Transverse colon (tissue), 4 donors: ENCODE data around the gene RHBDD3. TPM values are rescaled to one million over a fixed set of nuclear protein-coding genes. Genes with fewer than 3 reads are reported as not detected.

Experiments used
- DNase-seq: peaks from one replicate; pipeline ENCODE4 v3.0.0-alpha.2; 2019
- H3K27ac ChIP-seq, 4 donors: fragments of 200-600 bp; sonication (generic); 2 replicates each; pipeline ENCODE4 v1.5.1; 2016 to 2018; ENCODE audit warnings: inconsistent platforms in 4 of 4
- H3K27me3 ChIP-seq: fragments of 200-600 bp; sonication (generic); 2 replicates; pipeline ENCODE4 v1.5.1; 2017; ENCODE audit warnings: inconsistent platforms
- H3K36me3 ChIP-seq, 4 donors: fragments of 200-600 bp; sonication (generic); 2 replicates each; pipeline ENCODE4 v1.5.1; 2017 to 2019; ENCODE audit warnings: inconsistent platforms in 4 of 4
- H3K4me1 ChIP-seq, 4 donors: fragments of 200-600 bp; sonication (generic); 2 replicates each; pipeline ENCODE4 v1.5.1; 2017 to 2020; ENCODE audit warnings: inconsistent platforms in 4 of 4
- H3K4me3 ChIP-seq, 4 donors: fragments of 200-600 bp; sonication (generic); 1 replicate in 1 of 4; 2 replicates in 3 of 4; pipeline versions ENCODE4 v1.5.1 to v1.6.1; 2017 to 2019; ENCODE audit warnings: inconsistent platforms in 4 of 4
- H3K9me3 ChIP-seq, 2 donors: fragments of 200-600 bp; sonication (generic); 2 replicates each; pipeline ENCODE4 v1.5.1; 2017 to 2019; ENCODE audit warnings: inconsistent platforms in 2 of 2
- EP300 ChIP-seq: sonication (generic); formaldehyde crosslinking; IDR thresholded peaks from one replicate; pipeline ENCODE4 v1.6.1; 2017; ENCODE audit warnings: antibody characterized with exemption, low read depth
- POLR2A ChIP-seq: fragments of 450-650 bp; IDR thresholded peaks from one replicate; pipeline ENCODE4 v1.6.1; 2016; ENCODE audit warnings: antibody characterized with exemption, mild to moderate bottlenecking, moderate library complexity
- POLR2AphosphoS5 ChIP-seq, 3 donors: sonication (generic); formaldehyde crosslinking; IDR thresholded peaks; one replicate each; pipeline ENCODE4 v1.6.1; 2016; ENCODE audit warnings: antibody characterized with exemption in 3 of 3
- WGBS, 2 donors: methylation state at CpG; one replicate each; pipeline ENCODE4 v1.1.5; 2018; ENCODE audit warnings: low coverage in 1 of 2; 5-methylcytosine and 5-hydroxymethylcytosine counted together
- in situ Hi-C, 4 donors: fragments of 200-750 bp; cut with MboI; loops; one replicate each; pipeline versions ENCODE4 v1.15.0 to v1.15.1; 2017; ENCODE audit warnings: low sequenced_read_pairs in 3 of 4, low pct_ligation_motif_present in 1 of 4, low pct_unique_long_range_greater_than_20kb in 1 of 4
- intact Hi-C: fragments of 100-400 bp; cut with DNase I; formaldehyde crosslinking; loops from one replicate; pipeline ENCODE4 v1.15.1; 2023; ENCODE audit warnings: low total_unique reads
- total RNA-seq, 4 donors: library from RNA; depleted of rRNA; stranded (reverse); fragments of >200 nt; gene quantifications; one replicate each; pipeline ENCODE4 v1.1.0, GENCODE V29; 2016
- TF ChIP-seq, protein P1 (sequence below), 5 experiments: fragments of 200-600 bp in 3 of 5; fragments of 450-650 bp in 2 of 5; sonication (generic) in 3 of 5; IDR thresholded peaks; 1 replicate in 2 of 5; 2 replicates in 3 of 5; pipeline ENCODE4 v1.5.1; 2016 to 2017; ENCODE audit warnings: antibody characterized with exemption in 5 of 5, inconsistent platforms in 3 of 5, mild to moderate bottlenecking in 2 of 5, moderate library complexity in 1 of 5

RHBDD3 gene
- total RNA-seq, 4 donors from 2014 or later: 20.9 to 131 (median 31.5) TPM

DNA sequence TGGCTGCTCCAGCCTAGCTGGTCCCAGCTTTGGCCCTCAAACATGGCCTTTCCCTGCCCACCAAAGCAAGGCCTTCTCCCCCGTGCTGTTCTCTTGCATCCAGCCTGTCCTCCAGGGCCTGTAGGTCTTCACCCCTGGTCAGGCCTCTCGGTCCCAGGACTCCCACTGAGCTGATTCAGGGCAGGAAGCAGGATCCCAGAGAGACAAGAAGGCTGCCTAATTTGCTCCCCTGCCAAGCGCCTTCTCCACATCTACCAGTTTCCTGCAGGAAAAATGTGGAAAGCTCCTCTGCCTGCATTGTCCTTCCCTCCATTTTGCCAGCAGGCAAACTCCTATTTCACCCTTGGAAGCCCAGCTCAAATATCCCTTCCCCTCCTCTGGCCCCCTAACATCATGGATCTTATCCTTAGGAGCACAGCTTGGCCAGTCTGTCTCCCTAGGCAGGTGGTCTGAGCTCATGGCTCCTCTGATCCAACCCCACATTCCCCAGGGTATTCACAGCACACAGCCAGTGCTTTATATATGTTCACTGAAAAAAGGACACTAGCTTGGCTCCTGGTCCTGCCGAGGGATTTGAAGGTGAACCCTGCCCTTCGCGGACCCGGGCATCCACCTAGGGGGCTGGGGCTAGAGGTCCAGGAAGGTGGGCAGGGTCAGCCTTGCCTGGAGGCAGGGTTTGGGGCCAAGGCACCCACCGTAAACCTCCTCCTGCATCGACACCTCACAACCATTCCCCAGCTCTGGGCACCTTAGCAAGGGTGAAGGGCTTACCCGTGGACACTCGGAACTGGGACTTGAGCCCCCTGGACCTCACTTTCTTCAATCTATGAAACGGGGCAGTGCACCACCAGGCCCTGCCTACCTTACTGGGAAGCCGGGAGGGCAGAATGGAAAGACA is 968 bp downstream of the RHBDD3 start:
- in situ Hi-C loops: no loop called here
- intact Hi-C loops: no loop called here
- Histone ChIP-seq H3K4me3 (peak overlapping the region; percentile 84 to 97 (median 90)), H3K27me3 (no peaks in the 10 kb centered on the region), H3K27ac (peak overlapping the region; percentile 97 to 100 (median 100)), H3K4me1 (peaks cover 18 to 43% (median 39%) of the 10 kb centered on the region in 4 donors), H3K36me3 (no peaks in the 10 kb centered on the region), H3K9me3 (no peaks in the 10 kb centered on the region)
- DNase-seq: no peak
- 23% methylated on average over 13 of the region's 13 CpGs; no CpG with 5 or more reads in 1 of the 2 donors for WGBS, 2 donors
- TF ChIP-seq POLR2A: no peak
- TF ChIP-seq POLR2AphosphoS5 (IDR thresholded peaks at IDR 0.05): no peak
- TF ChIP-seq, protein P1, sequence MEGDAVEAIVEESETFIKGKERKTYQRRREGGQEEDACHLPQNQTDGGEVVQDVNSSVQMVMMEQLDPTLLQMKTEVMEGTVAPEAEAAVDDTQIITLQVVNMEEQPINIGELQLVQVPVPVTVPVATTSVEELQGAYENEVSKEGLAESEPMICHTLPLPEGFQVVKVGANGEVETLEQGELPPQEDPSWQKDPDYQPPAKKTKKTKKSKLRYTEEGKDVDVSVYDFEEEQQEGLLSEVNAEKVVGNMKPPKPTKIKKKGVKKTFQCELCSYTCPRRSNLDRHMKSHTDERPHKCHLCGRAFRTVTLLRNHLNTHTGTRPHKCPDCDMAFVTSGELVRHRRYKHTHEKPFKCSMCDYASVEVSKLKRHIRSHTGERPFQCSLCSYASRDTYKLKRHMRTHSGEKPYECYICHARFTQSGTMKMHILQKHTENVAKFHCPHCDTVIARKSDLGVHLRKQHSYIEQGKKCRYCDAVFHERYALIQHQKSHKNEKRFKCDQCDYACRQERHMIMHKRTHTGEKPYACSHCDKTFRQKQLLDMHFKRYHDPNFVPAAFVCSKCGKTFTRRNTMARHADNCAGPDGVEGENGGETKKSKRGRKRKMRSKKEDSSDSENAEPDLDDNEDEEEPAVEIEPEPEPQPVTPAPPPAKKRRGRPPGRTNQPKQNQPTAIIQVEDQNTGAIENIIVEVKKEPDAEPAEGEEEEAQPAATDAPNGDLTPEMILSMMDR (IDR thresholded peaks at IDR 0.05): no peak
- no peak for TF ChIP-seq EP300

DNA sequence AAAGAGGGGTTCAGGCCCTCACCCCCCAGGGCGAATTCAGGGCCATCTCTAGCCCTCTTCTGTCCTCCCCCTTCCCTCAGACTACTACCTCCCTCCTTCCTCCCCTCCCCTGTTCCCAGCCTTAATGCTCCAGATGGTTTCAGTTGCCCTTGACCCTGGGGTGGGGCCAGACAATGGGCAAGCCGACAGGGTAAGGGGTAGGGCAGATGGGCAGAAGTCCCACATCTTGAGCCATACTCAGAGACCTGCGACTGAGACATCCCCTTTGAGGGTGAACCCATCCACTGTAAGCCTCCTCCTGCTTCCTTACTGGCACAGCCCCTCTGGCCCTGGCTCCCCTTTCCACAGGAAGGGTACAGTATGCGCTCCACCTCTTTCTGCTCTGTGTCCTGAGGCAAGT is 1.9 kb downstream of the RHBDD3 start:
- no peak overlapping the region for H3K4me3 ChIP-seq
- in situ Hi-C loops: no loop called here
- no peak for DNase-seq
- no peaks in the 10 kb centered on the region for H3K9me3 ChIP-seq
- no peak overlapping the region for H3K27ac ChIP-seq
- H3K27me3 ChIP-seq: no peaks in the 10 kb centered on the region
- whole genome bisulfite sequencing, 2 donors: 58 to 83% methylated on average over 1 to 4 of the region's 4 CpGs
- intact Hi-C loops: no loop called here
- TF ChIP-seq, protein P1 (IDR thresholded peaks at IDR 0.05): no peak
- TF ChIP-seq POLR2AphosphoS5 (IDR thresholded peaks at IDR 0.05) (no peak), EP300 (no peak), POLR2A (no peak)
- peaks cover 9 to 34% (median 30%) of the 10 kb centered on the region in 4 donors for H3K4me1 ChIP-seq
- H3K36me3 ChIP-seq: no peaks in the 10 kb centered on the region

DNA sequence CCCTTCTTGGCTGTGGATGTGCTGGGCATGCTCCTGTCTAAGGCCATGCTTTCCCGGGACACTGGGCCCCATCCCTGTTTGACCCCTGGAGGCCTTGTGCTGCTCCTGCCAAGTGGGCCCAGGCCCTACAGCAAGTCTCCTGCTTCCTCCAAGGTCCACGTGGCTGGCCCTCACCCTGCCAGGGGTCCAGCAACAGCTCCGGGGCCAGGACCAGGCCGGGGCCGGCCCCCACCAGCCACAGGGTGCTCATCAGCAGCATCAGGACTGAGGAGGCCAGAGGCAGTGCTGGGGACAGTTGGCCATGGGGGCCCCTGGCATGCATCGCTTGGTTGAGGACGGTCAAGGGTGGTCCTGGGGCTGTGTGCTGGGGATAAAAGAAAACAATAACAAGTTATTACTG is 2.5 kb downstream of the RHBDD3 start:
- no peak for DNase-seq
- intact Hi-C loops: no loop called here
- WGBS, 2 donors: 100% methylated on average over 2 to 3 of the region's 7 CpGs
- TF ChIP-seq EP300 (no peak), POLR2AphosphoS5 (IDR thresholded peaks at IDR 0.05) (no peak), POLR2A (no peak)
- TF ChIP-seq, protein P1 (IDR thresholded peaks at IDR 0.05): no peak
- Histone ChIP-seq H3K4me3 (no peak overlapping the region), H3K27me3 (no peaks in the 10 kb centered on the region), H3K27ac (no peak overlapping the region), H3K36me3 (no peaks in the 10 kb centered on the region), H3K4me1 (peaks cover 8 to 28% (median 25%) of the 10 kb centered on the region in 4 donors), H3K9me3 (no peaks in the 10 kb centered on the region)
- in situ Hi-C loops: no loop called here

DNA sequence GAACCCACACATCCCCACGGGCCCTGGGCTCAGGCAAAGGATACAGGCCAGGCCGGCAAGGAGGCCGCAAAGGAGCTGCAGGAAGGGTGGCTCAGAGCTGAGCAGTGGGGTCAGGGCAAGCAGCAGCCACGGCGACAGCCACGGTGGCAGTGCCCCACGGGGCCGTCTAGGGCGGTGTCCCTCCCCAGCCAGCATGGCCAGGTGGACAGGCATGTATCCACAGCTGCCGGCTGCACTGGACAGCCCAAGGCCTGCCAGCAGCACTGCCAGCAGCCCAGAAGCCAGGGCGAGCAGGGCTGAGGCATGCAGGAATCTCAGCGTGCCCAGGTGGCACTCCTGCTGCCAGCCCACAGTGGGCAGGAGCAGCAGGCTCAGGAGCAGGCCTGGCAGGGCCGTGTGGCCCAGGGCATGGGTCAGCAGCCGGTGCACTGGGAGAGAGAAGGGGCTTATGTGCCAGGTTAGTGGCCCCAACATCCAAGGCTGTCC is 3.9 kb downstream of the RHBDD3 start:
- H3K36me3 ChIP-seq: no peaks in the 10 kb centered on the region
- no peak for TF ChIP-seq POLR2AphosphoS5 (IDR thresholded peaks at IDR 0.05)
- no peak for TF ChIP-seq POLR2A
- no peak for TF ChIP-seq EP300
- TF ChIP-seq, protein P1 (IDR thresholded peaks at IDR 0.05): no peak
- intact Hi-C loops: no loop called here
- peaks cover 8 to 16% (median 12%) of the 10 kb centered on the region in 4 donors for H3K4me1 ChIP-seq
- in situ Hi-C loops: no loop called here
- H3K27me3 ChIP-seq: no peaks in the 10 kb centered on the region
- WGBS, 2 donors: 91% methylated on average over 14 of the region's 14 CpGs; no CpG with 5 or more reads in 1 of the 2 donors
- no peak overlapping the region for H3K27ac ChIP-seq
- no peaks in the 10 kb centered on the region for H3K9me3 ChIP-seq
- no peak overlapping the region for H3K4me3 ChIP-seq
- DNase-seq: no peak
